HG03469 (cell line): ENCODE measurements around the gene GTF2F2.
"Not testable (repeated sequence)": the region's sequence is repeated elsewhere in the genome, so short reads cannot be mapped to it uniquely, and the experiment has no call there.

ENCODE experiments used
- ATAC-seq: cut with Tn5 transposase; IDR thresholded peaks from one replicate; pipeline ENCODE4 v1.9.1; 2021; ENCODE audit warnings: mild to moderate bottlenecking, moderate library complexity, moderate number of reproducible peaks; ENCODE audit not compliant: unreplicated experiment

The GTF2F2 gene

GRCh38 chr13:45244736-45245135 is 124.4 kb downstream of the GTF2F2 start:
- not testable (repeated sequence) for ATAC-seq

- no peak for ATAC-seq
Observed at GRCh38 chr13:45249662-45250061, 129.4 kb downstream of the GTF2F2 start.

- no peak for ATAC-seq
Observed at GRCh38 chr13:45254396-45254795, 134.1 kb downstream of the GTF2F2 start.

- no peak for ATAC-seq
Observed at GRCh38 chr13:45255247-45255987, 135.1 kb downstream of the GTF2F2 start.

- no peak for ATAC-seq
Observed at GRCh38 chr13:45256254-45256653, 135.9 kb downstream of the GTF2F2 start.

- no peak for ATAC-seq
Observed at GRCh38 chr13:45257638-45258333, 137.5 kb downstream of the GTF2F2 start.

- no peak for ATAC-seq
Observed at GRCh38 chr13:45258334-45258675, 138.0 kb downstream of the GTF2F2 start.

- ATAC-seq: no peak
Observed at GRCh38 chr13:45267215-45267614, 146.9 kb downstream of the GTF2F2 start.

GRCh38 chr13:45269204-45269603 is 148.9 kb downstream of the GTF2F2 start:
- ATAC-seq: no peak

GRCh38 chr13:45276913-45277312 is 156.6 kb downstream of the GTF2F2 start:
- no peak for ATAC-seq

GRCh38 chr13:45278096-45278645 is 157.9 kb downstream of the GTF2F2 start:
- no peak for ATAC-seq

- ATAC-seq: no peak
Observed at GRCh38 chr13:45280011-45280410, 159.7 kb downstream of the GTF2F2 start.

- peak; percentile 56 for ATAC-seq
Observed at GRCh38 chr13:45280751-45281634, 160.7 kb downstream of the GTF2F2 start.

- ATAC-seq: no peak
Observed at GRCh38 chr13:45282994-45283393, 162.7 kb downstream of the GTF2F2 start.

GRCh38 chr13:45289936-45290563 is 169.7 kb downstream of the GTF2F2 start:
- no peak for ATAC-seq

GRCh38 chr13:45292176-45292575 is 171.9 kb downstream of the GTF2F2 start:
- no peak for ATAC-seq

- no peak for ATAC-seq
Observed at GRCh38 chr13:45295536-45295935, 175.2 kb downstream of the GTF2F2 start.

- ATAC-seq: no peak
Observed at GRCh38 chr13:45296259-45296658, 175.9 kb downstream of the GTF2F2 start.

- ATAC-seq: no peak
Observed at GRCh38 chr13:45297456-45298205, 177.3 kb downstream of the GTF2F2 start.

GRCh38 chr13:45298206-45298505 is 177.8 kb downstream of the GTF2F2 start:
- ATAC-seq: no peak
